ENCODE data around the gene APOC1.

GRCh38 chr19:44872661-44873060, 41.7 kb upstream of the APOC1 start:
- TF ChIP-seq, protein P1, sequence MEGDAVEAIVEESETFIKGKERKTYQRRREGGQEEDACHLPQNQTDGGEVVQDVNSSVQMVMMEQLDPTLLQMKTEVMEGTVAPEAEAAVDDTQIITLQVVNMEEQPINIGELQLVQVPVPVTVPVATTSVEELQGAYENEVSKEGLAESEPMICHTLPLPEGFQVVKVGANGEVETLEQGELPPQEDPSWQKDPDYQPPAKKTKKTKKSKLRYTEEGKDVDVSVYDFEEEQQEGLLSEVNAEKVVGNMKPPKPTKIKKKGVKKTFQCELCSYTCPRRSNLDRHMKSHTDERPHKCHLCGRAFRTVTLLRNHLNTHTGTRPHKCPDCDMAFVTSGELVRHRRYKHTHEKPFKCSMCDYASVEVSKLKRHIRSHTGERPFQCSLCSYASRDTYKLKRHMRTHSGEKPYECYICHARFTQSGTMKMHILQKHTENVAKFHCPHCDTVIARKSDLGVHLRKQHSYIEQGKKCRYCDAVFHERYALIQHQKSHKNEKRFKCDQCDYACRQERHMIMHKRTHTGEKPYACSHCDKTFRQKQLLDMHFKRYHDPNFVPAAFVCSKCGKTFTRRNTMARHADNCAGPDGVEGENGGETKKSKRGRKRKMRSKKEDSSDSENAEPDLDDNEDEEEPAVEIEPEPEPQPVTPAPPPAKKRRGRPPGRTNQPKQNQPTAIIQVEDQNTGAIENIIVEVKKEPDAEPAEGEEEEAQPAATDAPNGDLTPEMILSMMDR (IDR thresholded peaks at IDR 0.05), result no peak
- TF ChIP-seq POLR2A (IDR thresholded peaks at IDR 0.05), result no peak
